Vagina (tissue), 2 donors: Measurements from ENCODE around the gene EID1.

Source experiments
- CTCF ChIP-seq, 3 experiments: fragments of 450-650 bp in 2 of 3; fragments of 200-600 bp in 1 of 3; sonication (generic) in 1 of 3; IDR thresholded peaks; one replicate each; pipeline ENCODE4 v1.5.1; 2017 to 2019; ENCODE audit warnings: antibody characterized with exemption in 3 of 3, mild to moderate bottlenecking in 2 of 3, moderate library complexity in 2 of 3
- POLR2A ChIP-seq, 2 donors: fragments of 450-650 bp; IDR thresholded peaks; one replicate each; pipeline ENCODE4 v1.6.1; 2017; ENCODE audit warnings: antibody characterized with exemption in 2 of 2, mild to moderate bottlenecking in 2 of 2, moderate library complexity in 2 of 2
- POLR2AphosphoS5 ChIP-seq, 2 donors: sonication (generic); formaldehyde crosslinking; IDR thresholded peaks; one replicate each; pipeline ENCODE4 v1.9.0; 2017; ENCODE audit warnings: antibody characterized with exemption in 2 of 2, mild to moderate bottlenecking in 2 of 2, low read depth in 1 of 2; ENCODE audit not compliant: insufficient read depth in 1 of 2

- TF ChIP-seq CTCF (IDR thresholded peaks at IDR 0.05) (no peak), POLR2A (IDR thresholded peaks at IDR 0.05) (no peak), POLR2AphosphoS5 (IDR thresholded peaks at IDR 0.05; ENCODE audit: insufficient read depth in 1 of 2, low read depth in 1 of 2) (no peak)
Observed at GRCh38 chr15:48834756-48835155, 43.2 kb upstream of the EID1 start.
